Ectodermal cell (in vitro differentiated cells): ENCODE results near the gene UCP3.

Experiments
- H3K27ac ChIP-seq: 2 replicates; pipeline ENCODE4 v1.7.0; 2013; ENCODE audit warnings: mild to moderate bottlenecking, low read depth, low read length; ENCODE audit not compliant: insufficient read depth, poor library complexity, severe bottlenecking
- H3K27me3 ChIP-seq: 2 replicates; pipeline ENCODE4 v1.7.0; 2013; ENCODE audit warnings: mild to moderate bottlenecking, low read length; ENCODE audit not compliant: insufficient read depth, control insufficient read depth, poor library complexity, severe bottlenecking
- H3K36me3 ChIP-seq: one replicate; pipeline ENCODE4 v1.7.0; 2013; ENCODE audit warnings: low read length; ENCODE audit not compliant: control insufficient read depth, insufficient read depth
- H3K4me1 ChIP-seq: one replicate; pipeline ENCODE4 v1.7.0; 2013; ENCODE audit warnings: low read length; ENCODE audit not compliant: control insufficient read depth, insufficient read depth
- H3K4me3 ChIP-seq: 2 replicates; pipeline ENCODE4 v1.7.0; 2013; ENCODE audit warnings: low read depth, low read length, control low read depth; ENCODE audit not compliant: insufficient read depth
- H3K9me3 ChIP-seq: 2 replicates; pipeline ENCODE4 v1.7.0; 2013; ENCODE audit warnings: mild to moderate bottlenecking, low read length, moderate library complexity; ENCODE audit not compliant: control insufficient read depth
- WGBS, 2 experiments: methylation state at CpG; one replicate each; pipeline ENCODE4 v1.1.7; 2013; ENCODE audit warnings: missing lambda C conversion rate in 2 of 2; 5-methylcytosine and 5-hydroxymethylcytosine counted together

Gene UCP3

GRCh38 chr11:73976451-73977151, 32.3 kb downstream of the UCP3 start:
- WGBS, 2 experiments = 95 to 96% methylated on average over 14 of the region's 14 CpGs
- Histone ChIP-seq H3K4me1 (peaks cover 18% of the 10 kb centered on the region), H3K4me3 (no peak overlapping the region), H3K27me3 (no peaks in the 10 kb centered on the region), H3K27ac (no peak overlapping the region), H3K9me3 (no peaks in the 10 kb centered on the region), H3K36me3 (peaks cover 52% of the 10 kb centered on the region)

GRCh38 chr11:73975479-73975757, 33.5 kb downstream of the UCP3 start:
- Histone ChIP-seq H3K36me3 (peaks cover 52% of the 10 kb centered on the region), H3K27ac (no peak overlapping the region), H3K4me1 (peaks cover 6% of the 10 kb centered on the region), H3K9me3 (no peaks in the 10 kb centered on the region), H3K27me3 (no peaks in the 10 kb centered on the region), H3K4me3 (no peak overlapping the region)
- 95 to 96% methylated on average over 6 of the region's 6 CpGs for WGBS, 2 experiments

GRCh38 chr11:73974604-73975478, 34.0 kb downstream of the UCP3 start:
- no peaks in the 10 kb centered on the region for H3K27me3 ChIP-seq
- no peak overlapping the region for H3K4me3 ChIP-seq
- H3K4me1 ChIP-seq = no peaks in the 10 kb centered on the region
- no peaks in the 10 kb centered on the region for H3K9me3 ChIP-seq
- peaks cover 47% of the 10 kb centered on the region for H3K36me3 ChIP-seq
- 92 to 95% methylated on average over 13 of the region's 13 CpGs for WGBS, 2 experiments
- H3K27ac ChIP-seq = no peak overlapping the region

GRCh38 chr11:73972620-73973449, 36.0 kb downstream of the UCP3 start:
- H3K27me3 ChIP-seq = no peaks in the 10 kb centered on the region
- whole genome bisulfite sequencing, 2 experiments = 89 to 90% methylated on average over 11 of the region's 11 CpGs
- H3K9me3 ChIP-seq = no peaks in the 10 kb centered on the region
- H3K4me1 ChIP-seq = no peaks in the 10 kb centered on the region
- no peak overlapping the region for H3K4me3 ChIP-seq
- no peak overlapping the region for H3K27ac ChIP-seq
- H3K36me3 ChIP-seq = peaks cover 27% of the 10 kb centered on the region

- H3K4me1 ChIP-seq = no peaks in the 10 kb centered on the region
- 88 to 100% methylated on average over 1 of the region's 1 CpG for WGBS, 2 experiments
- no peaks in the 10 kb centered on the region for H3K27me3 ChIP-seq
- H3K9me3 ChIP-seq = no peaks in the 10 kb centered on the region
- no peak overlapping the region for H3K4me3 ChIP-seq
- no peak overlapping the region for H3K27ac ChIP-seq
- H3K36me3 ChIP-seq = peaks cover 21% of the 10 kb centered on the region
Observed at GRCh38 chr11:73972187-73972586, 36.7 kb downstream of the UCP3 start.

GRCh38 chr11:73971175-73971719, 37.6 kb downstream of the UCP3 start:
- WGBS, 2 experiments = 90 to 91% methylated on average over 6 of the region's 6 CpGs
- H3K27ac ChIP-seq = no peak overlapping the region
- no peaks in the 10 kb centered on the region for H3K9me3 ChIP-seq
- H3K27me3 ChIP-seq = no peaks in the 10 kb centered on the region
- H3K4me3 ChIP-seq = no peak overlapping the region
- H3K36me3 ChIP-seq = peaks cover 11% of the 10 kb centered on the region
- no peaks in the 10 kb centered on the region for H3K4me1 ChIP-seq

GRCh38 chr11:73969991-73970800, 38.7 kb downstream of the UCP3 start:
- 87 to 89% methylated on average over 13 of the region's 13 CpGs for WGBS, 2 experiments
- Histone ChIP-seq H3K9me3 (no peaks in the 10 kb centered on the region), H3K27ac (no peak overlapping the region), H3K4me3 (no peak overlapping the region), H3K27me3 (no peaks in the 10 kb centered on the region), H3K36me3 (peaks cover under 1% of the 10 kb centered on the region), H3K4me1 (no peaks in the 10 kb centered on the region)

- Histone ChIP-seq H3K27me3 (no peaks in the 10 kb centered on the region), H3K36me3 (no peaks in the 10 kb centered on the region), H3K4me3 (no peak overlapping the region), H3K9me3 (no peaks in the 10 kb centered on the region), H3K27ac (no peak overlapping the region), H3K4me1 (peaks cover 6% of the 10 kb centered on the region)
- 83 to 97% methylated on average over 2 of the region's 2 CpGs for WGBS, 2 experiments
Observed at GRCh38 chr11:73969091-73969490, 39.8 kb downstream of the UCP3 start.

GRCh38 chr11:73968356-73968966, 40.4 kb downstream of the UCP3 start:
- H3K4me3 ChIP-seq = no peak overlapping the region
- 86 to 87% methylated on average over 15 of the region's 15 CpGs for WGBS, 2 experiments
- H3K36me3 ChIP-seq = no peaks in the 10 kb centered on the region
- H3K27me3 ChIP-seq = no peaks in the 10 kb centered on the region
- peaks cover 6% of the 10 kb centered on the region for H3K4me1 ChIP-seq
- H3K9me3 ChIP-seq = no peaks in the 10 kb centered on the region
- H3K27ac ChIP-seq = no peak overlapping the region
